ENCODE measurements around the gene SSBP2. TPM values are rescaled to one million over a fixed set of nuclear protein-coding genes. Genes with fewer than 3 reads are reported as not detected.

SSBP2 gene
- total RNA-seq, 1 donor from 2014 or later, result 47.9 TPM

GRCh38 chr5:81556809-81557208 is 194.1 kb downstream of the SSBP2 start:
- DNase-seq (ENCODE audit: low spot score), result no peak
- H3K36me3 Mint-ChIP-seq (ENCODE audit: low read depth), result no peaks in the 10 kb centered on the region
- no peaks in the 10 kb centered on the region for H3K27me3 Mint-ChIP-seq (ENCODE audit: low read depth)
- H3K9me3 Mint-ChIP-seq (ENCODE audit: low read depth), result no peaks in the 10 kb centered on the region
- TF ChIP-seq, protein P1, sequence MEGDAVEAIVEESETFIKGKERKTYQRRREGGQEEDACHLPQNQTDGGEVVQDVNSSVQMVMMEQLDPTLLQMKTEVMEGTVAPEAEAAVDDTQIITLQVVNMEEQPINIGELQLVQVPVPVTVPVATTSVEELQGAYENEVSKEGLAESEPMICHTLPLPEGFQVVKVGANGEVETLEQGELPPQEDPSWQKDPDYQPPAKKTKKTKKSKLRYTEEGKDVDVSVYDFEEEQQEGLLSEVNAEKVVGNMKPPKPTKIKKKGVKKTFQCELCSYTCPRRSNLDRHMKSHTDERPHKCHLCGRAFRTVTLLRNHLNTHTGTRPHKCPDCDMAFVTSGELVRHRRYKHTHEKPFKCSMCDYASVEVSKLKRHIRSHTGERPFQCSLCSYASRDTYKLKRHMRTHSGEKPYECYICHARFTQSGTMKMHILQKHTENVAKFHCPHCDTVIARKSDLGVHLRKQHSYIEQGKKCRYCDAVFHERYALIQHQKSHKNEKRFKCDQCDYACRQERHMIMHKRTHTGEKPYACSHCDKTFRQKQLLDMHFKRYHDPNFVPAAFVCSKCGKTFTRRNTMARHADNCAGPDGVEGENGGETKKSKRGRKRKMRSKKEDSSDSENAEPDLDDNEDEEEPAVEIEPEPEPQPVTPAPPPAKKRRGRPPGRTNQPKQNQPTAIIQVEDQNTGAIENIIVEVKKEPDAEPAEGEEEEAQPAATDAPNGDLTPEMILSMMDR (IDR thresholded peaks at IDR 0.05), result no peak
- H3K4me3 Mint-ChIP-seq (ENCODE audit: unreplicated experiment), result no peak overlapping the region
- H3K27ac Mint-ChIP-seq (ENCODE audit: unreplicated experiment), result no peak overlapping the region
- peaks cover 3% of the 10 kb centered on the region for H3K4me1 Mint-ChIP-seq (ENCODE audit: low read depth)

DNA sequence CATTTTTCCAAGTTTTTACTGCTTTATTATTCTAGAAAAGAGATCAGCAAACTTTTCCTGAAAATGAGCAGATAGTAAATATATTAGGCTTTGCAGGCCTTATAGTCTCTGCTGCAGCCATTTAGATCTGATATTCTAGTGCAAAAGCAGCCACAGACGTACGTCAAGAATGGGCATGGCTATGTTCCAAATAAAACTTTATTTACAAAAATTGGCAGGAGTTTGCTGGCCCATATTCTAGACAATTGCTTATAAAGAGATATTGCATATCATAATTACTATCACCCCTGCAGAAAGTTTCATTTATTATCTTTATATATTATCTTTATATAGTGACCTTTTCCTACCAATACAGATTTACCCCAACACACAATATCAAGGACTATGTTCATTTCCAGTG is 195.0 kb downstream of the SSBP2 start:
- no peak overlapping the region for H3K27ac Mint-ChIP-seq (ENCODE audit: unreplicated experiment)
- no peak overlapping the region for H3K4me3 Mint-ChIP-seq (ENCODE audit: unreplicated experiment)
- TF ChIP-seq, protein P1 (IDR thresholded peaks at IDR 0.05), result no peak
- H3K27me3 Mint-ChIP-seq (ENCODE audit: low read depth), result no peaks in the 10 kb centered on the region
- no peak for DNase-seq (ENCODE audit: low spot score)
- H3K9me3 Mint-ChIP-seq (ENCODE audit: low read depth), result no peaks in the 10 kb centered on the region
- H3K36me3 Mint-ChIP-seq (ENCODE audit: low read depth), result no peaks in the 10 kb centered on the region
- peaks cover 3% of the 10 kb centered on the region for H3K4me1 Mint-ChIP-seq (ENCODE audit: low read depth)

DNA sequence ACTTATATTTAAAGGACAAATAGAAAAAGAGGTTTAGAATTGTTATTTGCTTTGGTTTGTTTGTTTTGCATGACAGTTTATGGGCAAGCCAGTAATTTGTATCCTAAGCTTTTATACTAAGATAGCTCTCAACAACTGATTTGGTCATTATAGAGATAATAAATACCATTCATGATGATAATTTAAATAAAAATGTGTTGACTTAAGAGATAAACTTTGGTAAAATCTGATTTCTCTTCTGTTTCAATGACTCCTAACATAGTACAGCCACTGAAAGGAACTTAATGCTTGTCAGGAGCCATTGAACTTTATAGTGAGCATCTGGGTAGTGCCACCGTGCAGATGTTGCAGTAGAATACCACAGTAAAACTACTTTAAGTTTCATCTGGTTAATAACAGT is 196.2 kb downstream of the SSBP2 start:
- no peak for DNase-seq (ENCODE audit: low spot score)
- Mint-ChIP-seq H3K9me3 (ENCODE audit: low read depth) (no peaks in the 10 kb centered on the region), H3K4me1 (ENCODE audit: low read depth) (peaks cover 3% of the 10 kb centered on the region), H3K27ac (ENCODE audit: unreplicated experiment) (no peak overlapping the region), H3K27me3 (ENCODE audit: low read depth) (no peaks in the 10 kb centered on the region), H3K36me3 (ENCODE audit: low read depth) (no peaks in the 10 kb centered on the region), H3K4me3 (ENCODE audit: unreplicated experiment) (no peak overlapping the region)
- TF ChIP-seq, protein P1 (IDR thresholded peaks at IDR 0.05), result no peak

DNA sequence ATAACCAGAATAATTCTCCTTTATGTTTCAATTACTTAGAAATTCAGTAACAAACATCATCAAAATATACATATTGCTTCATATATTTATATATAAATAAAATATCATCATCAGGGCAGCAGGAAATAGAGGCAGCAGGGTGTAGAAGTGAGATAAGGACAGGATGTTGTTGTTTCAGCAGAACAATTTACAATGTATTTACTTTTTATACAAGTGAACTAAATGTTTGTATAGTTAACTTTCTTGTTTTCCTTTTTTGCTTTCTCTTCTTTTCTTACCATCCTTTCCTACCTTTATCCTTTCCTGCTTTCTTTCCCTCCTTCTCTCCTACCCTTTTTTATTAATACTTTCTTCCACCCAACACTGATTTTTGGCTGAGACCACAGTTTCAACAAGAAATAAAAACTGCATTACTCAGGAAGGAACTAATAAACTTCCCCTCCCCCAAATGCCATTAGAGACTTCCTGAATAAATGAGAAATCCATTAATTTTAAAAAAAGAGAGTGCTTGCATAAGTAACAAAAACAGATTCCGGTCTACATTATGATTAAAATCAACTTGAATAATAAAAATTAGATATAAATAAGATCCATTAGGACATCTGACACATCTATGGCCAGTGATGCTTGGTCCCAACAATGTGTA is 197.2 kb downstream of the SSBP2 start:
- DNase-seq (ENCODE audit: low spot score), result no peak
- Mint-ChIP-seq H3K4me3 (ENCODE audit: unreplicated experiment) (no peak overlapping the region), H3K27me3 (ENCODE audit: low read depth) (no peaks in the 10 kb centered on the region), H3K9me3 (ENCODE audit: low read depth) (no peaks in the 10 kb centered on the region), H3K4me1 (ENCODE audit: low read depth) (peaks cover 3% of the 10 kb centered on the region), H3K27ac (ENCODE audit: unreplicated experiment) (no peak overlapping the region), H3K36me3 (ENCODE audit: low read depth) (peaks cover 3% of the 10 kb centered on the region)
- TF ChIP-seq, protein P1 (IDR thresholded peaks at IDR 0.05), result no peak

DNA sequence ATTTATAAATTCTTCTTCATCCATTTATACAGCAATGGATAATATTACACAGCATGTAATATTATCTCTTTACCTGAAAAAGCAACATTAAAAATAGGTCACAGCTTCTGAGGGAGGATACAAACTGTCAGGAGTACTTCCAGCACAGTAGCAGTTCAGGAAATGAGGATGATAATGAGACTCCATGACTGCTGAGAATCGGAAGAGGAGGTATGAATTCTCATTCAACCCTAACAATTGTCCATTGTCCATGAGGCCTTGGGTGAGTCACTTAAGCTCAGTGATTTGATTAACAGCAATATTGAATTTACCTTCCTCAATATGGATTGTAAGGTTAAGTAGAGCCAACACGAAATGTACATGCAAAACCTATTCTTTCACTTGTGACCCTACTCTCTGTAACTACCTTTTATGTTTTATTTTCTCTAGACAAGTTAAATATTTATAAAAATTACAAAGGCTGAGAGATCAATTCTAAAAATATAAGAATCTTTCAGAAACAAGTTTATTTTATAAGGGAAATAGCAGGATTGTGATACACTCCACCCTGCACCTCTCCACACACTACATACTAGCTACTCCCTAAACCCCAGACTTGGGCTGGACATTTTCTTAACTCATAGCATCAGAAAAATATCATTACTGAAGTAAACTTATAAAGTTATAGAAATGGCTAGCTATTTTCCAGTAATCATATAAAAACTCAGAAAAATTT is 197.9 kb downstream of the SSBP2 start:
- Mint-ChIP-seq H3K27ac (ENCODE audit: unreplicated experiment) (no peak overlapping the region), H3K4me1 (ENCODE audit: low read depth) (peaks cover 3% of the 10 kb centered on the region), H3K36me3 (ENCODE audit: low read depth) (peaks cover 3% of the 10 kb centered on the region), H3K27me3 (ENCODE audit: low read depth) (no peaks in the 10 kb centered on the region), H3K4me3 (ENCODE audit: unreplicated experiment) (no peak overlapping the region), H3K9me3 (ENCODE audit: low read depth) (no peaks in the 10 kb centered on the region)
- TF ChIP-seq, protein P1 (IDR thresholded peaks at IDR 0.05), result no peak
- DNase-seq (ENCODE audit: low spot score), result no peak

Data from chondrocyte (in vitro differentiated cells).